GM19025 (cell line): ENCODE data around the gene CEP131.
"Not testable (repeated sequence)": the region's sequence is repeated elsewhere in the genome, so short reads cannot be mapped to it uniquely, and the experiment has no call there.

Experiments used
- ATAC-seq: cut with Tn5 transposase; IDR thresholded peaks from one replicate; pipeline ENCODE4 v1.9.1; 2021; ENCODE audit warnings: mild to moderate bottlenecking, low read depth, moderate library complexity; ENCODE audit not compliant: unreplicated experiment

The CEP131 gene

DNA sequence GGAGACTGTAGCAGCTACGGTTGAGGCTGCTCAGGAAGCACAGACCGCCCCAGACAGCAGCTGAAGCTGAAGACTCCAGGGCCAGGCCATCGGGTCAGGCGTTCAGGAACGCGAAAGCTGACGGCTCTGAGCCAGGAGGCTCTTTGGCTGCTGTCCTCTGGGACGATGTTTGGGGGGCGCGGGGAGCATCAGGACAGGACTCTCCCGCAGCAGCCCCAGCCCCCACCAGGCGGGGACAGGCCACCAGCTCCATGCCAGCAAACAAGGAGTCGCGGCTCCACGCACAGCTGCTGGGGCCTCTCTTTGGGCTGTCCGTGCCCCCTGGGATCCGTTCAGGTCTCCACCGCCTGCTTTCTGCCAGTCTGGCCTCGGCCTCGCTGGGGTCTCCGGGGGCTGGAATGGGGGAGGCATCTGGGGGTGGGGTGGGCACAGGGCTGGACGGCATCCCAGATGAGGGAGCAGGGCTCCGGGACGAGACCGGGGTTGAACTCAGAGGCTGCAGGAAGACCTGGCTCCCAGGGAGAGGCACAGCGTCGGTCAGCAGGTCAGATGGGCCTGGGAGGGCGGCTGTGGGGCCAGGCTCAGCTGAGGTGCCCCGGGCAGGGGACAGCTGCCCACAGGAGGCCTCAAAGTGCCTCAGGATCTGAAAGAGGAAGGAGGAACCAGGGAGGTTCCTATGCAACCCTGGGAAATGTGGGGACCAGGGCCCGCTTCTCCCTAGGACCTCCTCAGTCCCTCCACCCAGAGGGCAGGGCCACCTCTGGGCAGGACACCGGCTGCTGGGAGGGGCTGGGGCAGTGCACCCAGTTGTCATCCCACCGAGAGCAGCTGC, 6.3 kb upstream of the CEP131 start:
- ATAC-seq: no peak

DNA sequence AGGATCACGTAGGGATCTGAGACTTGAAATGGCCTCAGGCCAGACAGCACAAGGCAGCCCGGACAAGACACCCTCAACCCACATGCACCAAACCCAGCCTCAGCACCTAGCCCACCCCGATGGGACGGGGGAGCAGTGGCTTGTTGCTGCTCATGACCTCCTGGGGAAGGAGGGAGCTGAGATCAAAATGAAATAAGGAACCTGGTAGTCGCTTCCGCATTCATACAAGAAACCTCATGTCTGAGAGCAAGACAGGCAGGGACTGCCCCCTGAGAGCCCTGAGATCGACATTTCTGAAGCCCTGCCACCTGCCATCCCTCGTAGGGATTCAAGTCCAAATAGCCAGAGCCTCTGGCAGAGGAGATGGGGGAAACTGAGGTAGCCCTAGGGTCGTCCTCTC, 5.7 kb upstream of the CEP131 start:
- no peak for ATAC-seq

DNA sequence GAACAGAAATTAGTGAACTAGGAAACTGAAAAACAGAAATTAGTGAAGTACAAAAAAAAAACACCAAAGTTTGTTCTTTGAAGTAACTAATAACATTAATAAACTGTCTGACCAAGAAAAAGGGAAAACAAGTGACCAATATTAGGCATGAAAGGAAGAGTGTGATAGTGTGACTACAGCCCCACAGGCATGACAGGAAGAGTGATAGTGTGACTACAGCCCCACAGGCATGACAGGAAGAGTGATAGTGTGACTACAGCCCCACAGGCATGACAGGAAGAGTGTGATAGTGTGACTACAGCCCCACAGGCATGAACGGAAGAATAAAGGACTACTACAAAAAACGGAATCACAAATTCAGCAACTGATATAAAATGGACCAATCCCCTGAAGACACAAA, 4.9 kb upstream of the CEP131 start:
- not testable (repeated sequence) for ATAC-seq

DNA sequence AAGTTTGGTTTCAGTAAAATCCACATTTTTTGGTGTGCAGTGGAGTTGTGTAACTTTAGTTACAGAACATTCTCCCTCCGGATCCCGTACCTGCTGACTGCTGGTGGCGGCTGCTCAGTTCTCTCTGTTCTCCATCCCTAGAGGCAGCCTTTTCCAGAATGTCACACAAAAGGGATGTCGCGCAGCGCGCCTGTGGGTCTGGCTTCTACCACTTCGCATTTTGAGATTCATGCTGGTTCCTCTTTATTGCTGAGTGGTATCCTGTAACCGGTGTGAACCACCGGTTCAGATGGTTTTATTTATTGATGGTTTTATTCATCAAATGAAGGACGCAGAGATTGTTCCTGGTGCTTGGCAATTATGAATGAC, 981 bp upstream of the CEP131 start:
- ATAC-seq: no peak

DNA sequence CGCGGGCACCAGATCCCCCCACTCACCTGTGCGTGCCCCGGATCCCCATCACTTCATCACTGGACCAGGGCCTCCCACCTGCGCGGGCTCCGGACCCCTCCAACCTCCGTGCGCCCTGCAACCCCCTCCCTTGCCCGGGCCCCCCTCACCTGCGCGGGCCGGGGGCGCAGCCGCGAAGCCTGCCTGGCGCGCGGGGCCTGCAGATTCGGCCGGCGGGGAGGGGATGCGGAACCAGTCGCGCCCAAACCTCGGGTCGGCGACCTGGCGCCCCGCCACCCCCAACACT, 202 bp downstream of the CEP131 start:
- peak; percentile 2 for ATAC-seq

DNA sequence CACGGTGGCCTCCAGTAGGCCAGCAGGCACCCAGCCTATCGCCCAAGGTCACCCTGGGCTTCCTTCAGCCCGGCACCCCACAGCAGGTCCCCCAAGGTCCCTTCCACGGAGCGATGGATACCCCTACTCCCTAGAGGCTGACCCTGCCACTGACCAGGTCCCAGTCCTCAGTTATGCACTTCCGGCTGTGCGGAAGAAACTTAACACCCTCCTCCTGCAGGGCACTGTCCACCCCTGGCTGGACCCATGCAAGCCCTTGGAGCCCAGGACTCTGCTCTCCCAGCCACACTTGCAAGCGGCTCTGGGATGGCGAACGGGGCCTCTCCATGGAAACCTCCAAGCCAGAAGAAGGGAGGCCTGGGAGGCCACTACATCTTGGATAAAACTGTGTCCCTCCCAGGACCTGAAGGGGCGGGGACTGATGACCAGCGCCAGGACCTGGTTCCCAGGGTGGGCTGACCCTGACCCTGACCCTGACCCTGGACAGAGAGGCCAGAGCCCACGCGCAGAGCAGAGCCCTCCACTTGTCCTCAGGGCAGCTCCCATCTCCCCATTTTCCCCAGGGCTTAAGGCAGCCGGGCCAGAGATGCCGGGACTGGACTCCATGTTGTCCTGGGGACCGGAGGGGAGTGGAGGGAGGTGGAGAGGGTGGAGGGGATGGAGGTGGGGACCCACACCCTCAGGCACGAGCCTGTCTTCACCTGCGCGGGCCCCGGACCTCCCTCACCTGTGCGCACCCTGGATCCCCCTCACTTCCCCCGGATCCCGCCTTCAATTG, 734 bp downstream of the CEP131 start:
- no peak for ATAC-seq

DNA sequence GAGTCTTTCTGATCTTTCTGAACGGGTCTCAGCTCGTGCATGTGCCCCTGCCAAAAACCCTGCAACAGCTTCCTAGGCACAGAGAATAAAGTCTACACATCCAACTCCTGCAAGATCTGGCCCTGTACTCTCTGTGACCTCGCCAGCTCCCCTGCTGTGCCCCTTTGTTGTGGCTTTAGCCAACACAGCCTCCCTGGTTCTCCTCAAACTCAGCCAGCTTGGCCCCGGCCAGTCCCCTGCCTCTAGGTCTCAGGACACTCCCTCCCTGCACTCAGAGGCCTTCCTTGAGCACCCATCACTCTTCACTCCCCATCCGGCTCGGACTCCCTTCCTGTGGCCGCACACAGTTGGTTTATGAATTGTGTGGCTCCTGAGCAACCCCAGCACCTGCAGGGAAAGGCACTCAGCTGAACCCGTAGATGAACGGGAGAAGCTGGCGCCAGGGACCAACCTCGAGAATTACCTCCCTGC, 1.4 kb downstream of the CEP131 start:
- ATAC-seq: no peak

DNA sequence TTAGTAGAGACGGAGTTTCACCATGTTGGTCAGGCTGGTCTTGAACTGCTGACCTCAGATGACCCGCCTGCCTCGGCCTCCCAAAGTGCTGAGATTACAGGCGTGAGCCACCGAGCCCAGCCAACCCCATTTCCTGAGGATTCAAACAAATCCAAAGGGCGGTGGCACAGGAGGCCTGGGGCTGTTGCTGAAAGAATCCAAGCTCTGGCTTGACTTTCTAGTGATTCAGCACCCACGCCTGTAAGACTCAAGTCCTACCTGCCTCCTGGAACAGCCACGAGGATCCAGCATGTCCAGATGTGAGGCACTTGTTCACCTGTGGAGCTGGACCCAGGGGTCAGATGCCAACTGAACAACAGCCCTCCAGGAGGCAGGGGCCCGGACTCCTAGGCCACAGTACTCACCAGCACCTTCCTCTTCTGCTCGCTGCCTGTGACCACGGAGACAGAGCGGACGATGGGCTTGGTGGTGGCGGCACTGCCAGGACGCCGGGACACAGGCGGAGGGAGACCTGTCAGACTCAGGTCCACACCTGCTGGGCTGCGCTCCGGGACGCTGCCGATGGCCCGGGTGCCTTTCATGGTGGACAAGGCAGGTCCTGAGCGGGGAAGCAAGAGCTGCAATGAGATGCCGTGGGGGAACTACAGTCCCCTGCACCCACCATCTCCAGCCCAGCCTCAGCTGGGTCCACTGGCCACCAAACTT, 3.1 kb downstream of the CEP131 start:
- ATAC-seq: no peak

DNA sequence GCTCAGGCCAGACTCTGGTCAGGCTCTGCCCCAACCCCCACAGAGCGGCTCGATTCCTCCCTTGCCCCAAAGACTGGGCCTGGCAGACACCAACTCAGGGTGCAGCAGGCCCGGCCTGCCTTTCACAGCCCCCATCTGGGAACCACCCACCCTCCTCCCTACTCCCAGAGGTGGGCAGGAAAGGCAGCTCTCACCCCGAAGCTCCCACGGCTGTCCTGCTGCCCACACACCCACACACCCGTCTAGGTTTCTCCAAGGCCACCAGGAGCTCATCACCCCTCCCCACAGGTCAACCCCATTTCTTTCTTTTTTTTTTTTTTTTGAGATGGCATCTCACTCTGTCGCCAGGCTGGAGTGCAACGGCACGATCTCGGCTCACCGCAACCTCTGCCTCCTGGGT, 3.8 kb downstream of the CEP131 start:
- ATAC-seq: no peak

DNA sequence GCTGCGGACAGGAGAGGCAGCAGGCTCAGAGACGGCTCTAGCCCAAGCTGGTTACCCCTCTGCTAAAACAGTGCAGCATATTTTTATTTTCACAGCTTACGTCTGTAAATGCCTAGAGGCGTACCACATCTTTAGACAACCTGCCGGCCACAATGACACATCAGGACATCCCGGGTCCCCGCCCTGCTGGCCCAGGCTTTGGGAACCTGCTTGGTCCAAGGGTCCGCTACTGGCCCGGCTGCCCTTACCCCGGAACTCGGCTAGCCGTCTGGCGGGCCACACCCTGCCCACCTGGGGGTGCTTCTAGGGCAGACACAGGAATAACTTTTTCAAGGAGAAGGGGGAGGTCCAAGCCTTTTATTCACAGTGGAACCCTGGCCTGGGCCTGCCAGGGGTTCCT, 4.3 kb downstream of the CEP131 start:
- ATAC-seq: no peak

DNA sequence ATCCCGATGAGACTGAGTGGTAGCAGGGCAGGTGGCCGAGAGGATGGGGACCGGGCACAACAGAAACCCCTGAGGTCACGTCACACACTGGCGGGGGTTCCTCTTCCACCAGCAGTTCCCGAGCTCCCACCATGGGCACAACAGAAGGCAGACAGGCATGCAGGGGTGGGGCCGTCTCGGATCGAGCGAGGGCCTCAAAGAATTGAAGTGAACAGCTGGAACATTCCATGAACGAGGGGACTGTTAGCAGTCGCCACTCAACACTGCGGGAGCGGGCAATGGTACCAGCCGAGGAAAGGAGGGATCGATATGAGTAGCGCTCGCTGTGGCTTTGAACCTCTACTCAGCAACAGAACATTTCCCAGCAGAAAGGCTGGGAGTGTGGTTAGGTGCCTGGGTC, 5.3 kb downstream of the CEP131 start:
- ATAC-seq: no peak

DNA sequence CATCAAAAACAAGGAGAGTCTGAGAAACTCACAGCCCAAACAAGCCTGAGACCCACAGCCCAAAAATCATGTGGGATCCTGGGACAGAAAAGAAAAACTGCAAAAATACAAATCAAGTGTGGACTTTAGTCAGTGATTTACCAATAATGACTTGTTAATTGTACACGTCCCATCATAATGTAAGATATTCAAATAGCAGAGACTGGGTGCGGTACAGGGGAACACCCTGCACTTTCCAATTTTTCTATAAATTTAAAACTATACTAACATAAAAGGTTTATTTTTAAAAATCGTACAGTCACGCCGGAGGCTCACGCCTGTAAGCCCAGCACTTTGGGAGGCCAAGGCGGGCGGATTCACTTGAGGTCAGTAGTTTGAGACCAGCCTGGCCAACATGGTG, 8.8 kb downstream of the CEP131 start:
- no peak for ATAC-seq

DNA sequence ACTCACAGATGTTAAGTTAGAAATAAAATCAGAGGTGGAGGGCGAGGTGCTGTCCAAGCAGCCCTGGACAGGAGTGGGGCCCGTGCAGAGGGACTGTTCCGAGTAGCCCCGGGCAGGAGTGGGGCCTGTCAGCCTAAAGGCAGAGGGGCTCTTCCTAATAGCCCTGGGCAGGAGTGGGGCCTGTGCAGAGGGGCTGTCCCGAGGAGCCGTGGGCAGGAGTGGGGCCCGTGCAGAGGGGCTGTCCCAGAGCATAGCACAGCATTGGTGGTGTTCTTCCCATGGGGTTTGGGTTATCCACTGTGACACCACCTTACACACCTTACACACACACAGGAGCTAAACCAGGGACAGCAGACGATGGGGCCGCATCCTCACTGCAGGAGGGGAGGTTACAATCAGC, 10.4 kb downstream of the CEP131 start:
- ATAC-seq: no peak

DNA sequence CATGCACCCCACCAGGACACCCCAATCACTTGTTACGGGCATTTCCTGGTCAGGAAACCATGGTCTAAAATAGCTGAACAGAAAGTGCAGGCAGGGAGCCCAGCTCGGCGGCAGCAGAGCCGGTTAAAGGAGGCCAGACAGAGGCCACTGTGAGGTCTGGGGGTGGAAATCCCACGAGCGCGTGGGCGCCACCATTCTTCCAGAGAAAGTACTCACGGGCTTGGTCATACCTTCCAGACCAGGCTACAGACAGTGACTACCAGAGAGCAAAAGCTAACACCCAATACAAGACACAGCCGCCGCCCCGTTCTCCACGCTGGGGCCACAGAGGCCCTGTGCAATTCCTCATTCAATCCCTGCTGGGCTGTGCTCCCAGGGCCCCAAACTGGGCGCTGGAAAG, 11.9 kb downstream of the CEP131 start:
- ATAC-seq: no peak

DNA sequence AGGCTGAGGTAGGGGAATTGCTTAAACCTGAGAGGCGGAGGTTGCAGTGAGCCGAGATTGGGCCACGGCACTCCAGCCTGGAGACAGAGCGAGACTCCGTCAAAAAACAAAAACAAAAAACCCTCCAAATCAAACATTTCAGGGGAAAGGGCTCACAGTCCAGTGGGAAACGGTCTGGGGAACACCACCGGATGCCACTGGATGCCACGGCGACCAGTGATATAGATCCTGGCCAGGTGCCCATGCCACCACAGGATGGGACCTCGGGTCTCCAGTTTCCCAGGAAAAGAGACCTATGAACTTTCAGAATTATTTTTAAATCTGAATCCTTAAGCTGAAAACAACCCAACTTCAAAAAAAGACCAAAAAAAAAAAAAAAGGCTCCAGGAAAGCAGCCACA, 12.3 kb downstream of the CEP131 start:
- ATAC-seq: no peak

DNA sequence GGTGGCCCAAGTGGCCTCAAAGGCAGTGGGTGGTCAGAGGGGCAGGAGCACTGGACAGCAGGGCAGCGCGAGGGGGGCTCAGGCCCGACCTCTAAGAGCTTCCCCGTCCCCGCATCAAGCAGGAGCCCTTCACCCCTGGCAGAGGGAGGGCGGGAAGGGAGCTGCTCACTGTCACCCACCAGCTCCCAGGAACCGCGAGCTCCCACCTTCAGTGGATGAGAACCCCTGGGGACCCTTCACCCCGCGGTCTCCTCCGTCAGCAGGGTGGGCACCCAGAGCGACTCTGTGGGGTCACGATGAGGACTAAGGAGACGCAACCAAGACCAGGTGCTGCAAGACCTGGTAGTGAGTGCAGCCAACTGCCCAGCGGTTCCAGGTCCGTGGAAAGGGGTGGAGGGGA, 13.6 kb downstream of the CEP131 start:
- no peak for ATAC-seq

DNA sequence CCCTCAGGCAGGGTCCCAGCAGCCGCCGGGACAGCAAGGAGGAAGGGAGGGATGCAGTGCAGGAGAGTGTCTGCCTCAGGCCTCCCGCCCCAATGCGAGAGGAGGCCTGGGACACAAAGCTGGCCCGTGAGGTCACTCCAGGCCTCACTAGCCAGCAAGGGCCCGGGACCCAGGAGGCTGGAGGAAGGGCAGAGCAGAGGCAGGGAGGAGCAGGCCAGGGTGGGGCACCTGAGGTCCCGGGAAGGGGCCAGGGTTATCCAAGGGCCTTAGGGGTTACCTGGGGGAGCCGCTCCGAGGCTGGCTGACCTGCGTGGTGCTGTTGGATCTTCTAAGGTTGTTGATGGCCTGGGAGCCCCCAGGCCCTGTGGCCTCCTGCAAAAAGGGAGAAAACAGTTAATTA, 14.1 kb downstream of the CEP131 start:
- no peak for ATAC-seq

DNA sequence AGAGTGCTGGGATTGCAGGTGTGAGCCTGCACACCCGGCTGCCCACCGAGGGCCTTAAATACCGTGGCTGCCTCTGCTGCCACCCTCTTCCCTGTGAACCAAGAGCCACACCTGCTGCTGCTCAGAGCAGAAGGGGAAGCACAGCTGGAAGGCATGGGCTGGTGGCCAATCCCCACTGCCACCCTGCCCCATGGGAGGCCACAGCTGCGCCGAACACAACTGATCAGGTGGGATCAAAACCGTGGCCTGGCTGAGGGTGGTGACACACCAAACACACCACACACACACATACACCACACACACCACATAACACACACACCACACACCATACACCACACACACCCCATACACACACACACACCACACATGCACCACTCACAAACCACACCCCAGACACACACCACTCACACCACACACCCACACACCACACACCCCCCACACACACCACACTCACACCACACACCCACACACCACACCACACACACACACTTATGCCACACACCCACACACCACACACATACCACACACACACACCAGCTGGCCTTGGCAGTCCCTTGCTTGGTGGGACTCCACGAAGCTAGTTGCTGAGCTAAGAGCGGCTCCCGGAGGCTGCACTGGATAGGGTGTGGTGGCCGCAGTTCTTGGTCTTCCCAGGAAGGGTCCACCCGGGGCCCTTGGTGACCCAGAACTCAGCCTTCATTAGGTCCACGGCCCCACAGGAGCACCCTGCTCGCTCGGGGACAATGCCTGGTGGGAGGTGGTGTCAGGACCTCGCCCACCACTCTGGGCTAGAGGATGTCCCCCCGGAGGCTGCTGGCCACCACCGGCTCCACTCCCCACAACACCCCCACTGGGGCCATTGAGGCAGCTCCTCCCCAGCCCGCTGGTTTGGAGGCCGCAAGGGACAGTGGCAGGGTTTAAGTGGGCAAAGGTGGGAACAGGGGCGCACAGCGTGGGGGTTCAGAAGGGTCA, 14.9 kb downstream of the CEP131 start:
- no peak for ATAC-seq

DNA sequence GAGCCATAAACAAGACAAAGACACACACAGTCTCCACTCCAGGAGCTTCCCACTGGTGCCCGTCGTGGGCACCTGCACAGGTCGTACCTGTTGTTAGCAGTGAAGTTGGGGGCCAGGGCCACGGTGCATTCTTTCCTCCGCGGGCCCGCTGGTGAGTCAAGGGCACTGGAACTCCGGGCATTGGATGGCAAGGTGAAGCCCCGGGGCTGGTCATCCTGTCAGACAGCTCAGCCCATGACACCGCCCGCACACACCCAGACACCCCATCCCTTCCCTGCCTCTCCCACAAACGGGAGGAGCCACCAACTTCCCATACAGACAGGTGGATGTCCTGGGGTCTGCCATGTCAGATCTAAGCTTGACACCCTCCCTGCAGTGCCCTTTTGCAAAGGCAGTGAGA, 16.1 kb downstream of the CEP131 start:
- no peak for ATAC-seq

DNA sequence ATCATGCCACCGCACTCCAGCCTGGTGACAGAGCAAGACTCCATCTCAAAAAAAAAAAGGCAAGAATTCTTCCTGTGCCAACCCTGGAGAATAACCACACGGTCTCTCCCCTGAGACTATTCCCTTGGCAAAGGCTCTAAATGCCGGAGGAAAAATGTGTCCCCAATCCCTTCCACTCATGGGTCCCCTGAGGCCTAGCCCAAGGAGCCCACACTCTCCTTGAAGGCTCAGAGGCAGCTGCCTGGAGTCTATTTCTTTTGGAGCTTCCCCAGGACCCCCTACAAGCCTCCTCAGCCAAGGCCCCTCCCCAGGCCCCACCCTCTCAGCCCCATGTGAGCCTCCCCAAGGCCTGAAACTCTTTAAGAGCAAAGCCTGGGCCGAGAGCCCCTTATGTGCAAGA, 16.6 kb downstream of the CEP131 start:
- ATAC-seq: no peak
